IPS-18a (cell line): ENCODE results near the gene SHLD1.

ENCODE experiments used
- H3K27ac ChIP-seq: one replicate; pipeline ENCODE4 v1.5.1; 2013; ENCODE audit warnings: low read length
- H3K27me3 ChIP-seq: one replicate; pipeline ENCODE4 v1.6.1; 2013; ENCODE audit warnings: mild to moderate bottlenecking, low read length; ENCODE audit not compliant: control insufficient read depth, insufficient read depth
- H3K36me3 ChIP-seq: one replicate; pipeline ENCODE4 v1.6.1; 2013; ENCODE audit warnings: low read depth, low read length; ENCODE audit not compliant: control insufficient read depth
- H3K4me1 ChIP-seq: one replicate; pipeline ENCODE4 v1.6.1; 2013; ENCODE audit warnings: low read depth, low read length; ENCODE audit not compliant: control insufficient read depth
- H3K4me3 ChIP-seq: one replicate; pipeline ENCODE4 v1.5.1; 2013; ENCODE audit warnings: low read length
- H3K9ac ChIP-seq: one replicate; pipeline ENCODE4 v1.6.1; 2013; ENCODE audit warnings: mild to moderate bottlenecking, low read length, moderate library complexity
- H3K9me3 ChIP-seq: one replicate; pipeline ENCODE4 v1.6.1; 2013; ENCODE audit warnings: low read depth, low read length; ENCODE audit not compliant: control insufficient read depth

The SHLD1 gene

GRCh38 chr20:5865604-5866003 is 115.4 kb downstream of the SHLD1 start:
- Histone ChIP-seq H3K9ac (no peak overlapping the region), H3K36me3 (no peaks in the 10 kb centered on the region), H3K4me1 (peaks cover 3% of the 10 kb centered on the region), H3K9me3 (no peaks in the 10 kb centered on the region), H3K4me3 (no peak overlapping the region), H3K27ac (no peak overlapping the region), H3K27me3 (no peaks in the 10 kb centered on the region)

GRCh38 chr20:5870568-5870981 is 120.4 kb downstream of the SHLD1 start:
- H3K27ac ChIP-seq, result no peak overlapping the region
- H3K27me3 ChIP-seq, result no peaks in the 10 kb centered on the region
- no peak overlapping the region for H3K9ac ChIP-seq
- H3K9me3 ChIP-seq, result no peaks in the 10 kb centered on the region
- no peak overlapping the region for H3K4me3 ChIP-seq
- H3K36me3 ChIP-seq, result no peaks in the 10 kb centered on the region
- H3K4me1 ChIP-seq, result peaks cover 26% of the 10 kb centered on the region

GRCh38 chr20:5871459-5872410 is 121.5 kb downstream of the SHLD1 start:
- peaks cover 26% of the 10 kb centered on the region for H3K4me1 ChIP-seq
- no peaks in the 10 kb centered on the region for H3K36me3 ChIP-seq
- H3K9me3 ChIP-seq, result no peaks in the 10 kb centered on the region
- no peak overlapping the region for H3K27ac ChIP-seq
- H3K4me3 ChIP-seq, result no peak overlapping the region
- H3K27me3 ChIP-seq, result no peaks in the 10 kb centered on the region
- no peak overlapping the region for H3K9ac ChIP-seq

GRCh38 chr20:5877128-5877527 is 126.9 kb downstream of the SHLD1 start:
- Histone ChIP-seq H3K9ac (no peak overlapping the region), H3K9me3 (no peaks in the 10 kb centered on the region), H3K27ac (no peak overlapping the region), H3K4me3 (no peak overlapping the region), H3K4me1 (peaks cover 19% of the 10 kb centered on the region), H3K36me3 (no peaks in the 10 kb centered on the region), H3K27me3 (no peaks in the 10 kb centered on the region)

- no peaks in the 10 kb centered on the region for H3K9me3 ChIP-seq
- H3K36me3 ChIP-seq, result no peaks in the 10 kb centered on the region
- no peak overlapping the region for H3K27ac ChIP-seq
- no peak overlapping the region for H3K9ac ChIP-seq
- no peak overlapping the region for H3K4me3 ChIP-seq
- H3K27me3 ChIP-seq, result no peaks in the 10 kb centered on the region
- peaks cover 9% of the 10 kb centered on the region for H3K4me1 ChIP-seq
Observed at GRCh38 chr20:5880326-5880725, 130.1 kb downstream of the SHLD1 start.

GRCh38 chr20:5881703-5882102 is 131.5 kb downstream of the SHLD1 start:
- H3K27ac ChIP-seq, result no peak overlapping the region
- no peaks in the 10 kb centered on the region for H3K9me3 ChIP-seq
- H3K4me1 ChIP-seq, result peaks cover 9% of the 10 kb centered on the region
- H3K4me3 ChIP-seq, result no peak overlapping the region
- H3K27me3 ChIP-seq, result no peaks in the 10 kb centered on the region
- no peaks in the 10 kb centered on the region for H3K36me3 ChIP-seq
- no peak overlapping the region for H3K9ac ChIP-seq

GRCh38 chr20:5882166-5882565 is 132.0 kb downstream of the SHLD1 start:
- no peaks in the 10 kb centered on the region for H3K36me3 ChIP-seq
- H3K27ac ChIP-seq, result no peak overlapping the region
- no peak overlapping the region for H3K4me3 ChIP-seq
- H3K9ac ChIP-seq, result no peak overlapping the region
- peaks cover 9% of the 10 kb centered on the region for H3K4me1 ChIP-seq
- H3K9me3 ChIP-seq, result no peaks in the 10 kb centered on the region
- H3K27me3 ChIP-seq, result no peaks in the 10 kb centered on the region

- Histone ChIP-seq H3K9ac (no peak overlapping the region), H3K27ac (no peak overlapping the region), H3K27me3 (no peaks in the 10 kb centered on the region), H3K4me1 (peaks cover 9% of the 10 kb centered on the region), H3K4me3 (no peak overlapping the region), H3K9me3 (no peaks in the 10 kb centered on the region), H3K36me3 (no peaks in the 10 kb centered on the region)
Observed at GRCh38 chr20:5884465-5885335, 134.5 kb downstream of the SHLD1 start.

- Histone ChIP-seq H3K9ac (no peak overlapping the region), H3K4me3 (no peak overlapping the region), H3K9me3 (no peaks in the 10 kb centered on the region), H3K4me1 (peaks cover 9% of the 10 kb centered on the region), H3K27me3 (no peaks in the 10 kb centered on the region), H3K27ac (no peak overlapping the region), H3K36me3 (no peaks in the 10 kb centered on the region)
Observed at GRCh38 chr20:5885866-5886265, 135.7 kb downstream of the SHLD1 start.

- Histone ChIP-seq H3K9me3 (no peaks in the 10 kb centered on the region), H3K4me3 (no peak overlapping the region), H3K4me1 (peaks cover 4% of the 10 kb centered on the region), H3K9ac (no peak overlapping the region), H3K36me3 (no peaks in the 10 kb centered on the region), H3K27me3 (no peaks in the 10 kb centered on the region), H3K27ac (no peak overlapping the region)
Observed at GRCh38 chr20:5886788-5887187, 136.6 kb downstream of the SHLD1 start.

- Histone ChIP-seq H3K27me3 (no peaks in the 10 kb centered on the region), H3K27ac (no peak overlapping the region)
Observed at GRCh38 chr20:5887386-5887785, 137.2 kb downstream of the SHLD1 start.

More at GRCh38 chr20:5887386-5887785, 137.2 kb downstream of the SHLD1 start:
- Histone ChIP-seq H3K9ac (no peak overlapping the region), H3K4me1 (no peaks in the 10 kb centered on the region), H3K4me3 (no peak overlapping the region), H3K36me3 (no peaks in the 10 kb centered on the region), H3K9me3 (no peaks in the 10 kb centered on the region)
